Measurements from ENCODE around the gene UBC.
"Not testable (repeated sequence)": the region's sequence is repeated elsewhere in the genome, so short reads cannot be mapped to it uniquely, and the experiment has no call there.

The UBC gene

DNA sequence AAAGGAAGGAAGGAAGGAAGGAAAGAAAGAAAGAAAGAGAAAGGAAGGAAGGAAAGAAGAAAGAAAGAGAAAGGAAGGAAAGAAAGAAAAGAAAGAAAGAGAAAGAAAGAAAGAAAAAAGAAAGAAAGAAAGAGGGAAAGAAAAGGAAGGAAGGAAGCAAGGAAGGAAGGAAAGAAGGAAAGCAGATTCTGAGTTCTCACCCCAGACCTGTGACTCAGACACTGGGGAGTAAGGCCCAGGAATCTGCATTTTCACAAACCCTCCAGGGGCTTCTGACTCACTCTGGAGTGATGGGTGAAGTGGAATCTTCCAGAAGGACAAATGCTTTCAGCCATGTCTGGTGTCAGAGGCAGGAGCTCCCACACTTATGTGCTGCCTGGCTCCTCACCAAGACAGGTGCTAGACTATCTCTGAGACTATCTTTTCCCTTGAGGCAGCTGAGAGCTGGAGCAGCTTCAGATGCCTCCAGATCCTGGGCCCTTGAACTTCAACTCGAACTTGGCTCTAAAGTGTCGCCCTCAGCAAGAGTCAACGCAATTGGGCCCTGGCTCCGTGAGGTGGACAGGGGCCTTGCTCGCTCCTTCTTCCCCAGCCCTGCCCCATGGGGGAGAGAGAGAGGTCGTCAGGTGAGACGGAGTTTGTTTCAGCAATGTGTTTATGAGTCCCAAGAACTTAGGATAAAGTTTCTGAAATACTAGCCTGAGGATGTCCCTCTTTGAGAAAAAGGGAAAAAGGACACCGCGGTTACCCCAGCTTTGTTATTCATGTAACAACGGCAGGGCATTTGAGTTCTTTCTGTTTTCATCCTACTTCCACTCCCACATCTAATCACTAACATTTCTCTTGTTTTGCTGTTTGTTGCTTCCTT lies 31.0 kb downstream of the UBC start:
- Mint-ChIP-seq H3K36me3 (ENCODE audit: insufficient read depth) (peaks cover 2% of the 10 kb centered on the region), H3K4me1 (no peaks in the 10 kb centered on the region), H3K4me3 (no peak overlapping the region), H3K27ac (ENCODE audit: low read depth) (no peak overlapping the region), H3K9me3 (no peaks in the 10 kb centered on the region), H3K27me3 (no peaks in the 10 kb centered on the region)
- DNase-seq (ENCODE audit: low spot score in 2 of 2), result no peak
- no peak for ATAC-seq (replicated peaks; ENCODE audit: extremely low read depth, poor library complexity, severe bottlenecking)

DNA sequence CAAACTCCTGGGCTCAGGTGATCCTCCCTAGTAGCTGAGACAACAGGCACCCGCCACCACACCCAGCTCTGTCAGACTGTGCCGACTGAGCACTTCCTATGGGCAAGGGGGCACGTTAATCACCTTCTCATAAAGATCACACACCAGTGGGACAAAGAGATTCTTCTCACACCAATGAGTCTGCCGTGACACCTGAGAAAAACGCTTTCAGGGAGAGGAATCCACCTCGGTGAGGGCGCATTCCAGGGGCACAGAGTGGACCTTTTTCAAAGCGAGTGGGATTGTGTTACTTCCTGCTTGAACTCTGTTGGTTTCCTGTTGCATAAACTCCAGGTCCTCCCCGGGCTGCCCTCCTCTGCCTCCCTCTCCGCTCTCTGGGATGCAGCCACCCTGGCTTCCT lies 33.3 kb downstream of the UBC start:
- peaks cover 2% of the 10 kb centered on the region for H3K36me3 Mint-ChIP-seq (ENCODE audit: insufficient read depth)
- DNase-seq (ENCODE audit: low spot score in 2 of 2), result no peak
- ATAC-seq (replicated peaks; ENCODE audit: extremely low read depth, poor library complexity, severe bottlenecking), result no peak
- no peaks in the 10 kb centered on the region for H3K9me3 Mint-ChIP-seq
- H3K27me3 Mint-ChIP-seq, result no peaks in the 10 kb centered on the region
- no peak overlapping the region for H3K27ac Mint-ChIP-seq (ENCODE audit: low read depth)
- no peaks in the 10 kb centered on the region for H3K4me1 Mint-ChIP-seq
- peak overlapping the region; percentile 11 for H3K4me3 Mint-ChIP-seq

DNA sequence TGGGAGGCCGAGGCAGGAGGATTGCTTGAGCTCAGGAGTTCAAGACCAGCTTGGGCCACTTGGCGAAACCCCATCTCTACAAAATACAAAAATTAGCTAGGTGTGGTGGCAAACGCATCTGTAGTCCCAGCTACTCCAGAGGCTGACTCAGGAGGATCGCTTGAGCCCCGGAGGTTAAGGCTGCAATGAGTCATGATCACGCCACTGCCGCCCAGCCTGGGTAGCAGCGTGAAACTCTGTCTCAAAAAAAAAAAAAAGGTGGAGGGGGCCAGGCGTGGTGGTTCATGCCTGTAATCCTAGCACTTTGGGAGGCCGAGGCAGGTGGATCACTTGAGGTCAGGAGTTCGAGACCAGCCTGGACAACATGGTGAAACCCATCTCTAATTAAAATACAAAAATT lies 34.1 kb downstream of the UBC start:
- not testable (repeated sequence) for H3K27ac Mint-ChIP-seq (ENCODE audit: low read depth); H3K4me1 Mint-ChIP-seq; H3K27me3 Mint-ChIP-seq; H3K4me3 Mint-ChIP-seq; ATAC-seq (replicated peaks; ENCODE audit: extremely low read depth, poor library complexity, severe bottlenecking); H3K9me3 Mint-ChIP-seq; DNase-seq (ENCODE audit: low spot score in 2 of 2); H3K36me3 Mint-ChIP-seq (ENCODE audit: insufficient read depth)

DNA sequence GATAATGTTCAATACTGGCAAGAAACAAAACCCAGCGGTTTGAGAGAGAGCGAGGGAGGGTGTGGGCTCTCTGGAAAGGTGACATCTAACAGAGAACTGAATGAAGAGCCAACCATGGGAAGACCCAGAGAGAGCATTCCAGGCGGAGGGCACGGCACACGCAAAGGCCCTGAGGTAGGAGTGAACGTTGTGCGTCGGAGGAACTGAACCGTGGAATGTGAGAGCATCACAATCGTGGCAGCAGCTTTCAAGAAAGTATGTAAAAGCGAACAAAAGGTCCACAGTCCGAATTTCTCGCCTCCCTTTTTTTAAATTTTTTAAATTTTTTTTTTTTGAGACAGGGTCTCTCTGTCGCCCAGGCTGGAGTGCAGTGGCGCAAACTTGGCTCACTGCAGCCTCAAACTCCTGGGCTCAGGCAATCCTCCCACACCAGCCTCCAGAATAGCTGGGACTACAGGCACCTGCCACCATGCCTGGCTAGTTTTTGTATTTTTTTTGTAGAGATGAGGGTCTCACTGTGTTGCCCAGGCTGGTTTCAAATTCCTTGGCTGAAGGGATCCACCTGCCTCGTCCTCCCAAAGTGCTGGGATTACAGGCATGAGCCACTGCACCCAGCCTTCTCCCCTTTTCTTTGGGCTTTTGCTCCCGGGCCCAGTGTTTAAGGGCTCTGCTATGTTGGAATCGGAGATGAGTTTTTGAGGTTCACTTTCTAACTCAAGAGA lies 35.5 kb downstream of the UBC start:
- H3K27ac Mint-ChIP-seq (ENCODE audit: low read depth), result no peak overlapping the region
- no peak for ATAC-seq (replicated peaks; ENCODE audit: extremely low read depth, poor library complexity, severe bottlenecking)
- H3K9me3 Mint-ChIP-seq, result no peaks in the 10 kb centered on the region
- no peak overlapping the region for H3K4me3 Mint-ChIP-seq
- no peaks in the 10 kb centered on the region for H3K4me1 Mint-ChIP-seq
- no peak for DNase-seq (ENCODE audit: low spot score in 2 of 2)
- H3K36me3 Mint-ChIP-seq (ENCODE audit: insufficient read depth), result peaks cover 2% of the 10 kb centered on the region
- H3K27me3 Mint-ChIP-seq, result no peaks in the 10 kb centered on the region

DNA sequence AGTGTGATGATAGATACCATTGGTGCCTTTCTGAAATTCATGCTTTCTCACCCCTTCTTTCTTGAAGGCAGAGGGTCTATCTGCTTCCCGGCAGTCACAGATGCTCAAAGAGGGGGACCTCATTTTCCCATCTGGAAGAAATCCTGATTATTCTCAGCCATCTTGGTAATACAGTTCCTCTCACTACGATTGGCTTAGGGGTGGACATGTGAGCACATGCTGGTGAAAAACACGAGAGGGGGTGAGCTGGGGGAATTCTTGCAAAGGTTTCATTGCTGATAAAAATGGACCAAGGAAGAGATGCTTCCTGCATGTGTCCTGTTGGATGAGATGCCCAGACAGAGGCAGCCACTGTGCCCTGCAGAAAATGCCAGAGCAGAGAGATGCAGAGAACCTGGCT lies 37.0 kb downstream of the UBC start:
- Mint-ChIP-seq H3K36me3 (ENCODE audit: insufficient read depth) (peaks cover 2% of the 10 kb centered on the region), H3K27ac (ENCODE audit: low read depth) (no peak overlapping the region), H3K4me3 (no peak overlapping the region), H3K27me3 (no peaks in the 10 kb centered on the region), H3K4me1 (no peaks in the 10 kb centered on the region), H3K9me3 (no peaks in the 10 kb centered on the region)
- DNase-seq (ENCODE audit: low spot score in 2 of 2) (no peak), ATAC-seq (replicated peaks; ENCODE audit: extremely low read depth, poor library complexity, severe bottlenecking) (no peak)

DNA sequence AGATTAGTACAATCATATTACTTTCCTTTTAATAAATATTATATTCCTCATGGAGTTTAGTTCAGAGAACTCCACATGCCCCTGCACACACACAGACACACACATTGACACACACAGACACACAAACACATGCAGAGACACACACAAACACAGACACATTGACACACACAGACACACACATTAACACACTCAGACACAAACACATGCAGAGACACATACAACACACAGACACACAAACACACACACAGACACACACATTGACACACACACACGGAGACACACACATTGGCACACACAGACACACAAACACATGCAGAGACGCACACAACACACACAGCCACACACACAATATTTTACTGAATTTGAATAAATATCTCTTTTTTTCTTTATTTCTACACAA lies 38.3 kb downstream of the UBC start:
- Mint-ChIP-seq H3K36me3 (ENCODE audit: insufficient read depth) (no peaks in the 10 kb centered on the region), H3K9me3 (no peaks in the 10 kb centered on the region), H3K27ac (ENCODE audit: low read depth) (no peak overlapping the region), H3K4me1 (no peaks in the 10 kb centered on the region), H3K4me3 (no peak overlapping the region), H3K27me3 (no peaks in the 10 kb centered on the region)
- ATAC-seq (replicated peaks; ENCODE audit: extremely low read depth, poor library complexity, severe bottlenecking) (no peak), DNase-seq (ENCODE audit: low spot score in 2 of 2) (no peak)

DNA sequence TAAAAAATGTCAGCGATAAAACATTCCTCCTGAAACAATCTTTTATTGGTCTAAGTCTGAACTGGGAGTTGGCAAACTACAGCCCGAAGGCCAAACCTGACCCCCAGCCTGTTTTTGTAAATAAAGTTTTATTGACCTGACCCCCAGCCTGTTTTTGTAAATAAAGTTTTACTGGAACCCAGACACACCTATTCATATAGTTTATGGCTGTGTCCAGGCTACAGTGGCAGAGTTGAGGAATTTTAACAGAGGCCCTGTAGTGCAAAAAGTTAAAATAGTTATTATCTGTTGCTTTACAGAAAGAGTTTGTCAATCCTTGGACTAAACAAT lies 38.7 kb downstream of the UBC start:
- Mint-ChIP-seq H3K4me3 (no peak overlapping the region), H3K27ac (ENCODE audit: low read depth) (no peak overlapping the region), H3K36me3 (ENCODE audit: insufficient read depth) (no peaks in the 10 kb centered on the region), H3K9me3 (no peaks in the 10 kb centered on the region), H3K4me1 (no peaks in the 10 kb centered on the region), H3K27me3 (no peaks in the 10 kb centered on the region)
- ATAC-seq (replicated peaks; ENCODE audit: extremely low read depth, poor library complexity, severe bottlenecking) (no peak), DNase-seq (ENCODE audit: low spot score in 2 of 2) (no peak)

DNA sequence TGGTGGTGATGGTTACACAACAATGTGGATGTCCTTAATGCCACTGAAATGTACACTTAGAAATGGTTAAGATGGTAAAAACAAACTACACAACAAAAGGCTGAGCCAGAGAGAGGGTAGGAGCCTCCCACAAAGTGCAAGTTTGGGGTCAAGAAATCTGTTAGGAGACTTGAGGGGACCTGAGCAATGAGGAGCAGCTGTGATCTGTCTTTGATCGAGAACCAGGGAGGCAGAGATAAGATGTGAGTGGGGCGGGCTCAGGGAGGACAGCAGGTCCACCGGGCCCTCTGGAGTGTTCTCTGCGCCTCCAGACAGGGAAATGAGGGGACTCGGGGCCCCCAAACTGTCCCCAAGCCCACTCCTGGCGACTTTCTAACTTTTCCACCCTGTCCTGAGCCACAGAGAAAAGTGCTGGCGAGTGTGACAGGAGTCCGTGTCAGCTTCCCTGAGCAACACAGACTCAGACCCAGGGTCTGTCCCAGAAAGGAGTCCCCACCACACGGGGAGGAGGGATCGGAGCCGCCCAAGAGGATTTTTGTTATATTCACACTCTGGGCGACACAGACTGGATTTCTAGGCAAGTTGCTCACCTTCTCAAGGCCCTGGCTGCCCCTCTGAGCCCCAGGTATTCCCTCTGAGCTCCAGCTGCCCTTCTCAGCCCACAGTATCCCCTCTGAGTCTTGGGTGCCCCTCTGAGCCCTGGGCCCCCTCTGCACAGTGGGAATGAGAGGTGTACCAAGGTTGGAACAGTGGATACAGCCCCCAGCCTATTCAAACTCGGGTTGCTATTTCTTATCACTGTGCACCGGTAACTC lies 39.3 kb downstream of the UBC start:
- DNase-seq (ENCODE audit: low spot score in 2 of 2) (no peak), ATAC-seq (replicated peaks; ENCODE audit: extremely low read depth, poor library complexity, severe bottlenecking) (no peak)
- no peaks in the 10 kb centered on the region for H3K27me3 Mint-ChIP-seq
- H3K36me3 Mint-ChIP-seq (ENCODE audit: insufficient read depth), result no peaks in the 10 kb centered on the region
- no peaks in the 10 kb centered on the region for H3K4me1 Mint-ChIP-seq
- no peaks in the 10 kb centered on the region for H3K9me3 Mint-ChIP-seq
- no peak overlapping the region for H3K27ac Mint-ChIP-seq (ENCODE audit: low read depth)
- no peak overlapping the region for H3K4me3 Mint-ChIP-seq

DNA sequence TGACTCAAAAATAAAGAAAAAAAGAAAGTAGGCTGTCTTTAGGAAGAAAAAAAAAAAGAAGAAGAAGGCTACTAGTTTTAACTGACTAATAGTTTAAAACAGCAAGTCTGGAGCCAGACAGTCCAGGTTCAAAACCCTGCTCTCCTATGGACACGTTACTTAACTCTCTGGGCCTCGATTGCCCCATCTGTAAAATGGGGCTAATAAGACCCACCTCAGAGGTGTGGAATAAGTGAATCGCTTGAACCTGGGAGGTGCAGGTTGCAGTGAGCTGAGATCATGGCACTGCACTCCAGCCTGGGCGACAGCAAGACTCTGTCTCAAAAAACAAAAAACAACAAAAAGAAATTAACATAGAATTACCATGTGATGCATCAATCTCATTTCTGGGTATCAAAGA lies 40.3 kb downstream of the UBC start:
- no peak overlapping the region for H3K4me3 Mint-ChIP-seq
- H3K9me3 Mint-ChIP-seq, result no peaks in the 10 kb centered on the region
- H3K36me3 Mint-ChIP-seq (ENCODE audit: insufficient read depth), result no peaks in the 10 kb centered on the region
- no peak for DNase-seq (ENCODE audit: low spot score in 2 of 2)
- no peaks in the 10 kb centered on the region for H3K27me3 Mint-ChIP-seq
- no peaks in the 10 kb centered on the region for H3K4me1 Mint-ChIP-seq
- ATAC-seq (replicated peaks; ENCODE audit: extremely low read depth, poor library complexity, severe bottlenecking), result no peak
- no peak overlapping the region for H3K27ac Mint-ChIP-seq (ENCODE audit: low read depth)

DNA sequence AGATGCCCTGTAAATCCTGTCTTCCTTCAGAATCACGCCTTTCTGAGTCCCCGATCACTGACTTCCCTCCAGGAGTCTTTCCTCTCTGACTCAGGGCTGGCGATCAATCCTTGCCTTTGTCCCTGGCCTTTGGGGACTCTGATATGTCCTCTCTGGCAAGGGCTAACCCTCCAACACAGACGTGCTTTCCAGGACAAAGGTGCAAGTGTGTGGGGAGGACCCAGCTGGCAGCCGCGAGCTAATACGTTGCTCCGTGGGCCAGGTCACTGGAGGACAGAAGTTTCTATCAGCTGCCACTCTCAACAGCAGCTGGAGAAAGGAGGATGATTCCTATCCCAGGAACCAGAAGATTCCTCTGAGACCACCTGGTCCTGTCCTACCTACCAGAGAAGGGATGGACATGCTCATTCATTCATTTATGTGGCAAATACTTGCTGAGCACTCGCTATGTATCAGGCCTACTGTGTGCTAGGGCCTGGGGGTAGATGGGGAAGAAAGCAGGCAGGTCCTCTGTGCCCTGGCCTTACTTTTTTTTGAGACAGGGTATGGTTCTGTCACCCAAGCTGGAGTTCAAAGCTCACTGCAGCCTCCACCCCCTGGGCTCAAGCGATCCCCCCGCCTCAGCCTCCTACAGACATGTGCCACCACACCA lies 42.3 kb downstream of the UBC start:
- H3K4me1 Mint-ChIP-seq, result no peaks in the 10 kb centered on the region
- no peaks in the 10 kb centered on the region for H3K36me3 Mint-ChIP-seq (ENCODE audit: insufficient read depth)
- H3K27me3 Mint-ChIP-seq, result no peaks in the 10 kb centered on the region
- no peaks in the 10 kb centered on the region for H3K9me3 Mint-ChIP-seq
- no peak for ATAC-seq (replicated peaks; ENCODE audit: extremely low read depth, poor library complexity, severe bottlenecking)
- no peak overlapping the region for H3K27ac Mint-ChIP-seq (ENCODE audit: low read depth)
- DNase-seq (ENCODE audit: low spot score in 2 of 2), result no peak
- no peak overlapping the region for H3K4me3 Mint-ChIP-seq

DNA sequence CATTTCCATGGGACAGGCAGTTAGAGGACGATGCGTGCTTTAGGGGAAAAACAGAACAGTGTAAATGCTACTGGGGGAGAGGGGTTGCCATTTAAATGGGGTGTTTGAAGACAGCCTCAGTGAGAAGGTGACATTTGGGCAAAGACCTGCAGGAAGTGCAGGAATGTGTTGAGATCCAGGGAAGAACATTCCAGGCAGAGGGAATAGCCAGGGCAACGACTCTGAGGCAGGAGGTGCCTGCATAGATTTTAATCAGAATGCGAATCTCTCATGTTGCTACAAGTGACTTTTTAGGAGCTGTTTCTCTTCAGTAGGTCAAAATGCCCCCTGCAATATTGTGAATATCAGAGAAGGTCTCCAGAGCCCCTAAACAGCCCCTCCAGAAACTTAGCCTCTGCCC lies 43.2 kb downstream of the UBC start:
- H3K4me1 Mint-ChIP-seq, result no peaks in the 10 kb centered on the region
- no peak overlapping the region for H3K27ac Mint-ChIP-seq (ENCODE audit: low read depth)
- no peak overlapping the region for H3K4me3 Mint-ChIP-seq
- H3K9me3 Mint-ChIP-seq, result no peaks in the 10 kb centered on the region
- DNase-seq (ENCODE audit: low spot score in 2 of 2) (no peak), ATAC-seq (replicated peaks; ENCODE audit: extremely low read depth, poor library complexity, severe bottlenecking) (no peak)
- H3K36me3 Mint-ChIP-seq (ENCODE audit: insufficient read depth), result no peaks in the 10 kb centered on the region
- H3K27me3 Mint-ChIP-seq, result no peaks in the 10 kb centered on the region

DNA sequence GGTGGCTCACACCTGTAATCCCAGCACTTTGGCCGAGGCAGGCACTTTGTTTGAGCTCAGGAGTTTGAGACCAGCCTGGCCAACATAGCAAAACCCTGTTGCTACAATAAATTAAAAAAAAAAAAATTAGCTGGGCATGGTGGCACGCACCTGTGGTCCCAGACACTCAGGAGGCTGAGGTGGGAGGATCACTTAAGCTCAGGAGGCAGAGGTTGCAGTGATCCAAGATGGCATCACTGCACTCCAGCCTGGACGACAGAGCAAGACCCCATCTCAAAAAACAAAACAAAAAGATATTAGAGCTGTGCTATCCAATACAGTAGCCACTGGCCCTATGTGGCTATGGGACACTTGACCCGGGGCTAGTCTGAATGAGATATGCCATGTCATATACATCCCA lies 43.9 kb downstream of the UBC start:
- ATAC-seq (replicated peaks; ENCODE audit: extremely low read depth, poor library complexity, severe bottlenecking) (no peak), DNase-seq (ENCODE audit: low spot score in 2 of 2) (no peak)
- Mint-ChIP-seq H3K4me3 (no peak overlapping the region), H3K36me3 (ENCODE audit: insufficient read depth) (no peaks in the 10 kb centered on the region), H3K9me3 (no peaks in the 10 kb centered on the region), H3K27me3 (no peaks in the 10 kb centered on the region), H3K4me1 (no peaks in the 10 kb centered on the region), H3K27ac (ENCODE audit: low read depth) (no peak overlapping the region)

Data from central memory CD8-positive, alpha-beta T cell (primary cell).